K562 (cell line): ENCODE results near the gene MME. TPM values are rescaled to one million over a fixed set of nuclear protein-coding genes. Genes with fewer than 3 reads are reported as not detected.
A peak's percentile ranks its signal among the peaks of the same experiment; 100 is the strongest.

Experiments
- ATAC-seq: fragments of 200-7000 bp; cut with Tn5 transposase; 3 replicates; pipeline ENCODE4 v1.9.1; 2020; ENCODE audit warnings: moderate library complexity
- BruUV-seq: library from RNA; stranded (reverse); fragments of 400-500 nt; replicated peaks from 2 replicates; lab custom pipeline; 2021; lab: Mats Ljungman, UMichigan
- CTCF ChIA-PET: fragments of 300-600 bp; formaldehyde crosslinking; extraction: SDS; loops from one replicate; lab custom pipeline; 2021; ENCODE audit warnings: low intra/inter-chr PET ratio; lab: Yijun Ruan, JAX
- POLR2A ChIA-PET: fragments of 300-600, 350-650 bp; sonication (Branson Sonifier 250); formaldehyde crosslinking; extraction: SDS; loops from one replicate; lab custom pipeline; 2021; ENCODE audit warnings: antibody characterized with exemption, inconsistent platforms; lab: Yijun Ruan, JAX
- DNase-seq, 4 experiments: peaks; one replicate each; pipeline versions ENCODE4 v3.0.0 to v3.0.0-alpha.2; 2011 to 2018; ENCODE audit warnings: low spot score in 3 of 4, mixed read lengths in 3 of 4; ENCODE audit errors: extremely low read depth in 1 of 4
- FAIRE-seq: peaks from 2 replicates; lab custom pipeline; 2011; peaks lifted over from hg19 to GRCh38; lab: Jason Lieb, UNC
- H2AFZ ChIP-seq: 2 replicates; pipeline ENCODE4 v1.6.0; 2011; ENCODE audit warnings: low read depth, low read length, control low read depth, inconsistent platforms
- H3K27ac ChIP-seq: fragments of 200-600 bp; 3 replicates; pipeline ENCODE4 v1.8.0; 2011; ENCODE audit warnings: low read depth, mild to moderate bottlenecking, control low read depth, inconsistent platforms, low read length, moderate library complexity, mixed read lengths; ENCODE audit errors: extremely low read depth
- H3K27me3 ChIP-seq, 2 experiments: fragments of 300-600 bp in 1 of 2; 2 replicates in 1 of 2; 3 replicates in 1 of 2; pipeline versions ENCODE4 v1.6.0 to v1.8.0; 2011; ENCODE audit warnings: inconsistent platforms in 2 of 2, low read length in 2 of 2, mild to moderate bottlenecking in 1 of 2, mixed read lengths in 1 of 2, moderate library complexity in 1 of 2; ENCODE audit not compliant: control insufficient read depth in 2 of 2, insufficient read depth in 2 of 2
- H3K36me3 ChIP-seq: fragments of 300-600 bp; 3 replicates; pipeline ENCODE4 v1.8.0; 2011; ENCODE audit warnings: mild to moderate bottlenecking, low read length, inconsistent platforms; ENCODE audit not compliant: control insufficient read depth, insufficient read depth
- H3K4me1 ChIP-seq, 2 experiments: fragments of 200-600 bp in 1 of 2; replicated peaks in 1 of 2; 2 replicates in 1 of 2; 3 replicates in 1 of 2; pipeline versions ENCODE4 v1.5.1 to v1.8.0; 2011; ENCODE audit warnings: inconsistent platforms in 2 of 2, low read length in 2 of 2, mild to moderate bottlenecking in 1 of 2, mixed read lengths in 1 of 2, moderate library complexity in 1 of 2; ENCODE audit not compliant: control insufficient read depth in 2 of 2, insufficient read depth in 2 of 2
- H3K4me2 ChIP-seq: 2 replicates; pipeline ENCODE4 v1.6.1; 2011; ENCODE audit warnings: low read length, control low read depth, inconsistent platforms, mixed read lengths; ENCODE audit not compliant: insufficient read depth
- H3K4me3 ChIP-seq: fragments of 200-600 bp; sonication (generic), shearing (Covaris generic); 2 replicates; pipeline ENCODE4 v1.5.1; 2016; ENCODE audit warnings: control low read depth, inconsistent platforms
- H3K79me2 ChIP-seq: fragments of 200-600 bp; 3 replicates; pipeline ENCODE4 v1.8.0; 2011; ENCODE audit warnings: low read length, inconsistent platforms; ENCODE audit not compliant: control insufficient read depth, insufficient read depth
- H3K9ac ChIP-seq, 2 experiments: 2 replicates each; pipeline versions ENCODE4 v1.6.0 to v1.6.1; 2011; ENCODE audit warnings: low read depth in 2 of 2, low read length in 2 of 2, control low read depth in 1 of 2, inconsistent platforms in 1 of 2, mild to moderate bottlenecking in 1 of 2, mixed read lengths in 1 of 2; ENCODE audit not compliant: insufficient read depth in 1 of 2
- H3K9me1 ChIP-seq: one replicate; pipeline ENCODE4 v1.6.0; 2011; ENCODE audit warnings: inconsistent platforms, mild to moderate bottlenecking, low read length, moderate library complexity; ENCODE audit not compliant: control insufficient read depth, insufficient read depth
- H3K9me3 ChIP-seq: replicated peaks from 2 replicates; pipeline ENCODE4 v1.5.1; 2011; ENCODE audit warnings: low read depth, low read length, inconsistent platforms; ENCODE audit not compliant: control insufficient read depth, insufficient read depth
- H4K20me1 ChIP-seq: replicated peaks from 2 replicates; pipeline ENCODE4 v1.6.1; 2011; ENCODE audit warnings: low read length, inconsistent platforms, mixed read lengths; ENCODE audit not compliant: control insufficient read depth, insufficient read depth
- CEBPB ChIP-seq: fragments of 450-650 bp; IDR thresholded peaks from 2 replicates; pipeline ENCODE4 v1.6.1; 2016; ENCODE audit warnings: missing genetic modification characterization, missing compliant biosample characterization
- NFRKB ChIP-seq: fragments of 450-650 bp; IDR thresholded peaks from 2 replicates; pipeline ENCODE4 v1.6.1; 2016; ENCODE audit warnings: low read depth
- SMAD3 ChIP-seq: fragments of 450-650 bp; formaldehyde crosslinking; conservative IDR thresholded peaks from 2 replicates; pipeline ENCODE4 v1.4.0; 2020; ENCODE audit warnings: mild to moderate bottlenecking
- ZNF316 ChIP-seq: fragments of 450-650 bp; IDR thresholded peaks from 2 replicates; pipeline ENCODE4 v1.6.1; 2016
- WGBS: fragments of 100-300 bp; shearing (Covaris generic); methylation state at CpG from one replicate; pipeline ENCODE4 v1.1.6; 2016; ENCODE audit warnings: low coverage, mixed read lengths; ENCODE audit not compliant: insufficient coverage; ENCODE audit errors: missing lambda C conversion rate; 5-methylcytosine and 5-hydroxymethylcytosine counted together
- in situ Hi-C: fragments of 300-500 bp; cut with MboI; formaldehyde crosslinking; loops from 4 replicates; pipeline ENCODE4 v1.15.0; 2018; ENCODE audit warnings: inconsistent platforms, mixed read lengths
- intact Hi-C: fragments of 100-400 bp; cut with micrococcal nuclease; formaldehyde crosslinking; loops from 2 replicates; pipeline ENCODE4 v1.14.2; 2022
- polyA plus RNA-seq, 8 experiments: library from polyadenylated mRNA; depleted of rRNA in 4 of 8; stranded (reverse) in 5 of 8; unstranded in 3 of 8; fragments of >200 nt; fragmentation: Nextera tagmentation in 2 of 8; fragmentation: Illumina TruSeq in 1 of 8; extraction: Ambion mirVana in 2 of 8; extraction: Trizol in 1 of 8; gene quantifications; 2 replicates each; pipeline versions ENCODE4 v1.2.1 to v1.2.3, GENCODE V29; 2011 to 2014; ENCODE audit warnings: inconsistent platforms in 1 of 8, missing spikeins in 1 of 8
- total RNA-seq, 7 experiments: library from RNA; depleted of rRNA in 6 of 7; stranded (reverse); fragments of >200 nt in 6 of 7; fragmentation: Illumina TruSeq in 2 of 7; extraction: Trizol in 2 of 7; gene quantifications; 2 replicates each; pipeline versions ENCODE4 v1.2.1 to v1.2.3, GENCODE V29; 2011 to 2021; ENCODE audit warnings: low replicate concordance in 1 of 7

MME gene
- total and polyA plus RNA-seq, 9 of the 15 experiments (the other 6 are each of a cell fraction or from before 2014, with no cell fraction given): 0.80 to 8.6 (median 2.5) TPM

DNA sequence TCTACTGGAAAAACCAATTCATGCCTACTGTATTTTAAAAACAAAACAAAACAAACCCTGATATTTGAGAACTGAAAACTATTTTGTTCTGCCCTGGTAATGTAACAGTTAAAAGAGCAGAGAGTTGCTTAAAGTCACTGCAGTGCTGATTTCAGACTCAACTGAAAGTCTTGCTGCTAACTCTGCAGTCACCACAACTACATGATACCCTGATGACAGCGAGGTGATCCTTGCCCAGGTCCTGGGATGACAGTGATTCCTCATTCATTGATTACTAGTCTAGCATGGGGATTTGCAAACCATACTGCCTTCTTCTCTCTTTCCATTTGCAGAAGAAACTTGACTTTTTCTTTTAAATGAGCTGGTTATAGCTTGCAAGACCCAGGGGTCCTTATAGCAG is 67.5 kb downstream of the MME start:
- Histone ChIP-seq H3K9me3 (no peaks in the 10 kb centered on the region), H2AFZ (peak overlapping the region; percentile 52), H3K27ac (no peak overlapping the region), H3K9ac (no peak overlapping the region; a peak in 1 of 4 replicates), H3K79me2 (no peaks in the 10 kb centered on the region), H3K9me1 (no peaks in the 10 kb centered on the region), H4K20me1 (no peaks in the 10 kb centered on the region), H3K36me3 (no peaks in the 10 kb centered on the region), H3K4me3 (no peak overlapping the region), H3K4me1 (no peaks in the 10 kb centered on the region; a peak in 1 of 5 replicates), H3K27me3 (no peaks in the 10 kb centered on the region), H3K4me2 (no peak overlapping the region)
- no TSS peak for BruUV-seq
- DNase-seq (no peak), FAIRE-seq (no peak), ATAC-seq (peak; percentile 61; the same call in 2 of the 3 replicates)
- POLR2A ChIA-PET: no interaction called here
- in situ Hi-C loops: no loop called here
- intact Hi-C loops: no loop called here
- CTCF ChIA-PET: no interaction called here
- WGBS: 13% methylated on average over 1 of the region's 1 CpG
- no peak for TF ChIP-seq NFRKB
- TF ChIP-seq SMAD3 (CRISPR knock-in tag): no peak

DNA sequence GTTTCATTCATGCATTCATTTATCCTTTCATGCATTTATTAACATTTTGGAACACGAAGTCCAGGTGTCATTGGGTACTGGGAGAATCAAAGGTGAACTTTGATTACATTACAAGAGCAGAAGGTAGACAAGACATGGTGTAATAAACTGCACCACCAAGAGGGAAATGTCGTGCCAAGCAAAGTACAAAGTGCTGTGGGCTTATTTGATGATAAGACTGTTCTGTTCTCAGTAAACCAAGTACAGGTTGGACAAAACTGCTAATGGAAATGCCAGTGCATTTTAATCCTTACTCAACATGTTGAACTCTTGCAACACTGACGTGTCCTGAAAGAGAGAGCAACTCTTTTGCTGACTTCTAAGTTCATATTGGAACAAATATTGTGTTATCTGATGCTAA is 69.4 kb downstream of the MME start:
- ATAC-seq (no peak), DNase-seq (no peak), FAIRE-seq (no peak)
- no peaks in the 10 kb centered on the region for H3K27me3 ChIP-seq
- no peaks in the 10 kb centered on the region for H3K9me1 ChIP-seq
- CTCF ChIA-PET: no interaction called here
- WGBS: 18% methylated on average over 3 of the region's 3 CpGs
- in situ Hi-C loops (no loop called here), intact Hi-C loops (no loop called here)
- no peaks in the 10 kb centered on the region; a peak in 1 of 5 replicates for H3K4me1 ChIP-seq
- no peaks in the 10 kb centered on the region for H3K79me2 ChIP-seq
- no peaks in the 10 kb centered on the region for H3K9me3 ChIP-seq
- H3K9ac ChIP-seq: no peak overlapping the region
- no peak overlapping the region for H2AFZ ChIP-seq
- no peak overlapping the region for H3K27ac ChIP-seq
- H3K4me3 ChIP-seq: no peak overlapping the region
- BruUV-seq: no TSS peak
- POLR2A ChIA-PET: no interaction called here
- no peak overlapping the region for H3K4me2 ChIP-seq
- no peaks in the 10 kb centered on the region for H3K36me3 ChIP-seq
- TF ChIP-seq ZNF316: no peak
- 0 out of 2 replicates have a peak, but pooled peaks have one; percentile 26 for TF ChIP-seq CEBPB (tag)
- H4K20me1 ChIP-seq: no peaks in the 10 kb centered on the region
